GF-D8 (cell line): ENCODE data around the gene TRMU.

Source experiments
- DNase-seq: peaks from one replicate; lab custom pipeline; 2025; lab: John Stamatoyannopoulos, UW

The TRMU gene, protein sequence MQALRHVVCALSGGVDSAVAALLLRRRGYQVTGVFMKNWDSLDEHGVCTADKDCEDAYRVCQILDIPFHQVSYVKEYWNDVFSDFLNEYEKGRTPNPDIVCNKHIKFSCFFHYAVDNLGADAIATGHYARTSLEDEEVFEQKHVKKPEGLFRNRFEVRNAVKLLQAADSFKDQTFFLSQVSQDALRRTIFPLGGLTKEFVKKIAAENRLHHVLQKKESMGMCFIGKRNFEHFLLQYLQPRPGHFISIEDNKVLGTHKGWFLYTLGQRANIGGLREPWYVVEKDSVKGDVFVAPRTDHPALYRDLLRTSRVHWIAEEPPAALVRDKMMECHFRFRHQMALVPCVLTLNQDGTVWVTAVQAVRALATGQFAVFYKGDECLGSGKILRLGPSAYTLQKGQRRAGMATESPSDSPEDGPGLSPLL

DNA sequence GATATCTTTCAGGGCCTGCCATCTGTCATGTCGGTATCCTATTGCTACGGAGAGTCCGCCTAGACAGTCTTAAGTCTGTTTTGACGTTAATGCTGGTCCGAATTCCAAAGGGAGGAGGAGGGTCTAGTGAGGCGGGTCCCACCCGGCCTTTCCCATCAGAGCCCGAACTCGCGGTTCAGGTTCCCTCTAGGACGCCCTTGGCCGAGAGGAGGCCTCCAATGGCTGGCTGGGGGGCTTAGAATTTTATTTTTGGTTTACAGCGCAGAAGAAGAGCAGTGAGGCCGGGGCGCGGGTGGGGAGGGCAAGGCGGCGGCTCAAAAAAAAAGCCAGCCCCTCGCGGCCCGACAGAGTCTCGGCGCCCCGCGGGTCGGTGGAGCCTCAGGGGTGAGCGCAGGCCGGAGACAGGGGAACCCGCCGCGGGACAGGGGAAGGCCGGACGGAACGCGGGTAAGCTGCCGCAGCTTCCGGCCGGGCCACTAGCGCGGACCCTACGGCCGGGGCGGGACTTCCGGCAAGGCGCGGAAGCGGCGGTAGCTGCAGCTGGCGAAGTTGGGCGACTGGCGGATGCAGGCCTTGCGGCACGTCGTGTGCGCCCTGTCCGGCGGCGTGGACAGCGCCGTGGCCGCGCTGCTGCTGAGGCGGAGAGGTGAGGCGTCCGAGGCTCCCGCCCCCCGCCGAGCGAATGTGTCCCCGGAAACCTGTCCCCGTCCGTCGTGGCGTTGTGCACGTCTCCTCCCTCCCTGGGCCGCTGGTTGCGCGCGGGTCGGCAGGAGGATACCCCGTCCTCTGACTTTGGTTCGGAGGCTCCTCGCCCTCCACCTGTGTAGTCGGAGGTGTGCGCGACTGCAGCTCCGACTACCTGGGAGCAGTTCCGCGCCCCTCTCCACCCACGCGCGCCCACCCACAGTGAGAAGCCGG lies at the start of gene TRMU:
TRMU (plus strand) TSS at position 514 of the 918 bp plus-strand sequence; CDS start at position 565, 51 bp downstream.
- DNase-seq: peak; percentile 50

DNA sequence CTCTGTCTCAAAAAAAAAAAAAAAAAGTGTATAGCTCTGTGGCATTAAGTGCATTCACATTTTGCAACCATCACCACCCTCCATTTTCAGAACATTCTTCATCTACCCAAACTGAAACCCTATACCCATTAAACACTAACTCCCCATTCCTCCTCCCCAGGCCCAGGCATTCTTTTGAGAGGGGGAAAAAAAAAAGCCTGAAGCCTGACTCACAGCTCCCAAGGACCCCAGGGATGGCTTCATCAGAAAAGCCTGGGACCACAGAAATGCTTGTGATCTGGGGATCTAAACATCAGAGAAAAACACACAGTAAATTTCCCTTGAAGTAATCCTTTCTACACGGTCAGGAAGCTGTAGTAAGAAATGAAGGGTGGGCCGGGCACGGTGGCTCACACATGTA lies 49.5 kb upstream of the TRMU start:
- DNase-seq: no peak

DNA sequence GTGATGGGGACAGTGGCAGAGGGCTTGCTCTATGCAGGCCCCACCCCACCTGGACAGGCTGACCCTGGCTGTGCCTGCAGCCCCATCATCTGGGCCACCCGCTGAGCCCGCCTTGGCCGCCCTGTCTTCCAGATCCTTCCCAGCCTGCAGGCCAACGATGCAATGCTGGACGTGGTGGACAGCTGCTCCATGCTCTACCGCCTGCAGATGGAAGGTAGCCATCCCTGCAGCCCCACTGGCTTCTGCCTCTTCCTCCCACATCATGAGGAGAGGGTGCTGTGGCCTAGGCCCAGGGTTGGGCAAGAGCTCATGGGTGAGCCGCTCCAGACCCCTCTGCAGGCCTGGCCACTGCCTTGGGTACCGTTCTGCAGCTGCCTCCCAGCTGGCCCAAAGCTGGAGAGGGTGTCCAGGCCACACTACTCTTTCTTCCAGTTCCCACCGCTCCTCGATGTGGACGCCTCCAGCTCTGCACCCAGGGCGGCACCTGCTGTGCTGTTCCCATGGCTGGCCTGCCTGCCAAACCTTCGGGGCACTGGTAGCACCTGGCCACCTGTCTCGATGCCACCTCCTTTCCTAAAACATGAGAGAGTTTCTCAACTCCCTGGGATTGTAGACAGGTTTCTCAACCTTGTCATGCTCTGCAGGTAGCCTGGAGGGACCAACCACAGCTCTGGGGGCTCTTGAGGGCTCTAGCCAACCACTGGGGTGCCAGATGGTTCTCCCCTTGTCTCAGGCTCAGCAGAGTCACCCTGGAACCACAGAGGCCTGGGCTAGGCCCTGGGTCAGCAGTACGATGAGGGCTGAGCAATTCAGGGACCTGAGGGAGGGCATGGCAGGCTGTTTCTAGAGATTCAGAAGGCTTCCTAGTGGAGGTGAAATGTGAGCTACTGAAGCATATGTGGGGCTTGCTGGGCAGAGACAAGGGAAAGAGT lies 48.3 kb upstream of the TRMU start:
- DNase-seq: no peak

DNA sequence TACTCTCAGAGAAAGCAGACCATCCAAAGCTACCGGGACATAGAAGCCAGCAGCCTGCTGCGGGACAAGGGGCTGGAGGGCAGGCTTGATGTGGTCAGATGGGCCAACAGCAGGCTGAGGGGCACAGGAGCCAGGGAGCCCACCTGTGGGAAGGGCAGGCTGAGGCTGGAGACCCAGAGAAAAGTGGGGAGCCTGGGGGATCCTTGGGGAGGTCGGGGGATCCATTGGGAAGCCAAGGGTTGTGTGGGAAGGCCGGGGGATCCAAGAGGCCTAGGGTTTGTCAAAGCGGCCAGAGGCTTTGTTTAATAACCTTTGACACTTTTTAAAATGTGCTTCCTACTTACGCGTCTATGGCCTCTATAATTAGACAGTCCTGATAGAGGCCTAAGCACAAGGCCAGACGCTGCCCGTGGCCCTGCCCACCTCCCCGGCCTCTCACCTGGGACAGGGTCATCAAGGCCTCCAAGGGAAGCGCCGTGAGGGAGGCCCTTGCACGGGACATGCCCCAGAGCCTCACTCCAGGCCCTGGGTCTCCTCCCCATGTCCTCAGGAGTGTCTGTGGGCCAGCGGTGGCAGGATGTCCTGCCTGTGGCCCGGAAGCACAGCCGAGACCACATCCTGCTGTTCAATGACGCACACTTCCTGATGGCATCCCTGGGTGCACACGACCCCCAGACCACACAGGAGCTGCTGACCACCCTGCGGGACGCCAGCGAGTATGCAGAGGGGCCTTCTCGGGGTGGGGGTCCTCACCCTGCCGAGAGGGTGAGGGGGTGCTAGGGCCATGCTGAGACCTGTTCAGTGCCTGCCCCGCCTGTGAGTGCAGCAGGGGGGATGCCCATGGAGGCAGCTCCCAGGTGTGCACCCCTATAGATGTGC lies 47.4 kb upstream of the TRMU start:
- DNase-seq: peak; percentile 76

DNA sequence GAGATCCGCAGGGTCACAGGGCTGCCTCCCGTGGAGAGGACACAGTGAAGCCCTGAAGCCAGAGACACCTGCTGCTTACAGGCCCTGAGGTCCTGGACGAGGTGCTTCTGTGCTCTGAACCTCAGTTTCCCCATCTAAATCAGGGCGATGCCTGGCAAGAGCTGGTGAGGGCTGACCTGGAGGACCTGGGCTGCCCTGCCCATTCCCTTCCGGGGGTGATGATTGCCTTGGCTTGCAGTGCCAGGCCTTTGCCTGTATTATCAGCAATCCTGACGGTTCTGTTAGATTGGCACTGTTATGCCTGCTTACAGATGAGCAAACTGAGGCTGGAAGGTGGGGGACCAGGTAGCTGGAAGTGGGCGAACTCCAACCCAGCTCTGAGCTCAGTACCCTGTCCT lies 46.7 kb upstream of the TRMU start:
- DNase-seq: no peak

DNA sequence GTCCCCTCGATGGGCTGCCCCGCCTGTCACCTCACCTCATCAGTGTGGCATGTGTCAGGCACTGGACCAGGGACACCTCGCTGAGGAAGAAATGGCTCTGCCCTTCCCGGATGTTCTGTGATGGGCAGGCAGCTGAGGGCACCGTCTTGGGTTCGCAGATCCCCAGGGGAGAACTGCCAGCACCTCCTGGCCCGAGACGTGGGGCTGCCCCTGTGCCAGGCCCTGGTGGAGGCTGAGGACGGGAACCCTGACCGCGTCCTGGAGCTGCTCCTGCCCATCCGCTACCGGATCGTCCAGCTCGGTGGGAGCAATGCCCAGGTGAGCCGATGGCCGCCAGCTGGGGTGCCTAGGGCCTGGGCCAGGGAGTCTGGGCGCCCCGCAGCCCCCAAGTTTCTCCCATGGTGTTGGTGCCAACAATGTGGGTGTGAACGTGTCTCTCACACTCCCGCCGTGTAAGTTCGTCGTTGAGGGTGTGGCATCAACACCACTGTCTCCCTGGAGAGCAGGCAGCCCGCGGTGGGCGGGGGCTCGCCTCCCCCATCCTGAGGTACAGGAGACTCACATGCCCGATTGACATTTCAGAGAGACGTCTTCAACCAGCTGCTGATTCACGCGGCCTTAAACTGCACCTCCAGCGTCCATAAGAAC lies 46.1 kb upstream of the TRMU start:
- no peak for DNase-seq

DNA sequence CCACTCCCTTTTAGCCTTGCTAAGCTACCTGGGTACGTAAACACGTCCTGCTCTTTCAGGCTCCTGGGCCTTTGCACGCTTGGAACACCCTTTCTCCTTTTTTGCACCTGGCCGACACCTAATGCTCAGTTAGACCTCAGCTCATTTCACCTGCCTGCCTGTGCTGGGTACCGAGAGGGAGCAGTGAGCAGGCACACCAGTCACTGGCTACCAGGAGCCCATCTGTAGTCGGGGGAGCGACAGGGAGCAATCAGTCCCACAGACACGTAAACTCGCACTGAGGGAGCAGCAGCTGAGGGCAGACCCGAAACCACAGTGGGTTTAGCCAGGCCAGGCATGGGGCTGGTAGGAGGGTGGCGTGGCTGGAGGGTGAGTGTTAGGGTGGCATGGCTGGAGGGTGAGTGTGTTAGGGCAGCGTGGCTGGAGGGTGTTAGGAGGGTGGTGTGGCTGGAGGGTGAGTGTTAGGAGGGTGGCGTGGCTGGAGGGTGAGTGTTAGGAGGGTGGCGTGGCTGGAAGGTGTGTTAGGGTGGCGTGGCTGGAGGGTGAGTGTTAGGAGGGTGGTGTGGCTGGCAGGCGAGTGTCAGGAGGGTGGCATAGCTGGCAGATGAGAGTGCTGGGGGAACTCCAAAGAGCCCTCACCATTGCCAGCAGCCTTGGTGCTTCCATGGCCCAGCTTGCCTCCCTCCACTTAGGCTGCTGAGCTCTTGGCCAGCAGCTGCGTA lies 45.2 kb upstream of the TRMU start:
- no peak for DNase-seq

DNA sequence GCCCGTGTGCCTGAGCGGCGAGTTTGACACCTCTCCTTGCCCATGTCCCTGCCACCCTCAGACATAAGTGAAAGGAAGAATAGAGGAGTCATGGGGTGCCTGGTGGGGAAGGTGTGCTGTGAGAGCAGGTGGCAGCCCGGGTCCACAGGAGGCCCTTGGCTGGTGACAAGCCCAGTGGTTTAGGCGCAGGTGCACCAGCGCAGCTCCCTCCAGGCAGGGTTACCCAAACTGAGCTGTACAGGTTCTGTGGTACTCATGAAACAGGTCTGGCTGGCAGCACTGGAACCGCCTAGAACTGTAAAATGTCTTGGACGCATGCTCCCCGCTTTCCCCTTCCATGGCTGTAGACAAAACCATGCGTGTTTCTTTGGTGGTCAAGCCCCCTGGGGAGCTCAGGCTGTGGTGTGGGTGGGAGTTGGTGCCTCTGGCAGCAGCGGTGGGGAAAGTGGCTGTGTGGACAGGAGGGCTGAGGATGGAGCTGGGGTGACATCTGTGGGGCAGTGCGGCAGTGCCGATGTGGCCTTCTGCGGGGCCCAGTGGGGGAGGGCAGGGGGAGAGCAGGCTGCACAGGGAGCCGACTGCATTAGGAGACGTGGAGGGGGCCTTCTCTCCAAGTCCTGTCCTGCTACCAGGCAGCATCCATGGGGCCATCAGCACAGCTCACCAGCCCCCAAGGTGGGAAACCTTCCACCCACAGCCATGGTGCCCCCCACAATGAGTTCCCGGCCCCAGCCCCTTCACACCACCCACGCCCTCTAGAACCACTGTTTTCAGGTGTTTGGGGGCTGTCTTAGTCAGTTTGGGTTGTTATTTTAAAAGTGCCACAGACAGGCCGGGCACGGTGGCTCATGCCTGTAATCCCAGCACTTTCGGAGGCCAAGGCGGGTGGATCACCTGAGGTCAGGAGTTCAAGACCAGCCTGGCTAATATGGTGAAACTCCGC lies 44.4 kb upstream of the TRMU start:
- no peak for DNase-seq

DNA sequence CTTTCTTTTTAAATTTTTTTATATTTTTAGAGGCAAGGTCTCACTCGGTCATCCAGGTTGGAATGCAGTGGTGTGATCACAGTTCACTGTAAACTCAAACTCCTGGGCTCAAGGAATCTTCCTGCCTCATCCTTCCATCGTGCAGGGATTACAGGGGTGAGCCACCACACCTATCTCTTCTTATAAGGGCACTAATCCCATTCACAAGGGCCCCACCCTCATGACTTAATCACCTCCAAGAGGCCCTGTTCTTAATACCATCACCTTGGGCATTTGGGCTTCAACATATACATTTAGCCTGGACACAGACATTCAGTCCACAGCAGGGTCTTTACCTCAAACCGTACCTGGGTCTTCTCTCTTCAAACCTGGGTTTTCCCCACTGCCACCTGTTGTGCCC lies 43.3 kb upstream of the TRMU start:
- DNase-seq: no peak

DNA sequence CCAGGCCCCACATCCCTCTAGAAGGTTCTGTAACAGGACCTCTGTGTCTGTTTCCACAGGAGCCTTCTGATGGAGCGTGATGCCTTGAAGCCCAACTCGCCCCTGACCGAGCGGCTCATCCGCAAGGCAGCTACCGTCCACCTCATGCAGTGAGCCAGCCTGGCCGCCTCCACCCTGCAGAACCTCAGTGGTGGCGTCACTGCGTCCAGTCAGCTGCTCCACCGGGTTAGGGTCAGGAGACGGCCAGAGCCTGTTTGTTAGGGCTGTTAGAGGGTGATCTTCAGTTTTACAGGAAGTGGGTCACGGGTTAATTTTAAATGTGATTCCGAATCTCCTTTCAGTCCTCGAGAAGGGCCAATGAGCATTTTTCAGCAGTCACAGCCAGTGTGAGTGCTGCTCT lies 42.8 kb upstream of the TRMU start:
- DNase-seq: no peak

DNA sequence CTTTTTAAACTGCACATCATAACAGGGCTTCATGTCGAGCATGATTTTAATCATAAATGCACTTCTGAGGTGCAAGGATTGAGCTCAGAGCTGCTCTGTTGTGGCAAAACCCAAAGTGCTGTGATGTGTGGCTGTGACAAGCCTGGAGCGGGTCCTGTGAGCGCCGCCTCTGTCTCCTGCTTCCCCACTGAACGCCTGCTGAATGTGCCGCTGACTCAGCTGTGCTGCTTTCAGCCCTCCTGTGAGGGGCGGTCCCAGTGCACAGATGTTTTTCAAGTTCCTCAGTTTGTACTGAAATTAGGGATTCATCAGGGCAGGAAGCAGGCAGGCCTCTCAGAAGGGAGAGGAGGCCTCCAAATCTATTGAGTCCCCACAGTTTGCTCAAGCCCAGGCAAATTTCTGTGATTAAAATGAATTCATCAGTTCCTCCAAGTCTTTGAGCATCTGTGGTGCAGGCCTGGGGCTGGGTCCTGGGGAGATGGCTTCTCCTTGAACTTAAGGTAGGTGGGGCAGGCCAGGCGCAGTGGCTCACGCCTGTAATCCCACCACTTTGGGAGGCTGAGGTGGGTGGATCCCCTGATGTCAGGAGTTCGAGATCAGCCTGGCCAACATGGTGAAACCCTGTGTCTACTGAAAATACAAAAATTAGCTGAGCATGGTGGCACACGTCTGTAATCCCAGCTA lies 41.8 kb upstream of the TRMU start:
- no peak for DNase-seq

DNA sequence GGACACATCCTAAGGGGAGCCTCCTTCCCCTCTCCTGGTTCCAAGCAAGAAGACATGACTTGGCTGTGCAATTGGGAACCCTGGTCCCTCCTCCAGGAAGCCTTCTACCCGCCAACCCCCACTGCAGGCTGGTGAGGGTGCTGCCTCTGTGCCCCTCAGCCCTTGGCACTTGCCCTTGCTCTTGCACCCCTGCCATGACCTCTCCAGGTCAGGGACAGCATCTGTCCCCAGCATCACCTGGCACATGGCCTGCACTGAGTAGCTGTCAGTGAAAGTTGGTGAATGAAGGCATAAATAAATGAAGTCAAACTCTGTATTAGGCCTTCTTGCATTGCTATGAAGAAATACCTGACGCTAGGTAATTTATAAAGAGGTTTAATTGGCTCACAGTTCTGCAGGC lies 40.7 kb upstream of the TRMU start:
- DNase-seq: no peak

DNA sequence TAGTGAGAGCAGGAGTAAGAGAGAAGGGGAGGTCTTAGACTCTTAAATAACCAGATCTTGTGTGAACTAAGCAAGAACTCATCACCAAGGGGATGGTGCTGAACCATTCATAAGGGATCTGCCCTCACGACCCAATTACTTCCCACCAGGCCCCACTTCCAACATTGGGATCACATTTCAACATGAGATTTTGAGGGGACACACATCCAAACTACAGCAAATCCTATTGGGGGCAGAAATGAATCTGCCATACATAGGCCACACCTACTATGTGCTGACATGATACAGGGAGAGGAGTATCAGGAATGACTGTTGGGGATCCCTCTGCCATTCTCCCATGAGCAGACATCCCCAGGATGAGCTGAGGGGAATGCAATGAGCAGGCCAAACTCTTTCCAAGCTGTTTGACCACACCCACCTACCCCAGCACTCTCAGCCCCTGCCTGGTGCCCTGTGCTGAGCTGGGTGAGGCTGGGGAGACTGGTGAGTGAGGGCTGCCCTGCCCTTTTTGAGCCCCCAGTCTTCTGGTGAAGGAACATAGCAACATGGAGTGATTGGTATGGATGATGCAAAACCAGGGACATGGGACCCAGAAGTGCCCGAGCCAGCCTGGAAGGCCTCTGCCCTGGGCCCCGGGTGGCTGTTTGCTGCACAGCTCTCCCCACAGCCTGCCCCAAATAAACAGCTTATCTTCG lies 40.1 kb upstream of the TRMU start:
- no peak for DNase-seq

DNA sequence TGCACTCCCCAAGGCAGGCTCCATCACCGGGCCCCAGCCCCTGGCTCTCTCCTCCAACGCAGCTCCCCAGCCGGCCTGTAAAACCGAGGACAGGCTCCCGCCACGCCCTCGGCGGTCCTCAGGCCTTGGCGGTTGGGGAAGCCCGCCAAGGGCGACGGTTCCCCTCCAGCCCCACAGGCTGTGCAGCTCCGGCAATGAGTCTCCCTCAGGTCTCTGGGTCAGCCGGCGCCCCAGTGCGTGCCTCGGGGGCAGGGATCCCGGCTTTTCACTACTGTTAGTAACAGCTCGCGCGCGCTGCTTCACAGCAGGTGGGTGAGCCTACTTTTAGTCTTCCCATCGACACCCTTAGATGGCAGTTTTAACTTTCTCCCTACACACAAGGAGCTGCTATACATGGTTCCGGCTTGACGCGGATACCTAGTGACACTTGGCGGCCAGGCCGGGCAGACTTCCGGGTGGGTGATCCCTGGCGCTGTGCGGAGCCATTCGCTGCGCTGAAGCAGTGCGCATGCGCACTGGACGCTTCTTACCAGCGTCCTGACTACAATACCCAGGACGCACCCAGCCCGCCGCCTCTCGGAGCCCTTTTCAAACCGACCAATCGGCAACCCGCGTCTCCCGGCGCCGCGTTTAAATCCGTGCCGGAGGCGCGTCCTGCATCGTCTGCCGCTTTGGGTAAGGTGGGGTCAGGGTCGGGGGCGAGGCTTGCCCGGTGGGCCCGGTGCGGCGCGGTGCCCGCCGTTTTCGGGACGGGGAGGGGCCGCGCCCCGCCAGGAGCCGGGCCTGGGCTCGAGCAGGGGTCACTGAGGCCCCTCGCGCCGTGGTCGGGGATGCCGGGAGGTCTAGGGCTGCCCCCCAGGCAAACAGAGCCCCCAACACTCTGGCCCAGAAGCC lies 39.0 kb upstream of the TRMU start, which contains the start of gene GTSE1:
GTSE1 (plus strand) TSS at position 614 of the 894 bp plus-strand sequence. CDS start 531 bp downstream, outside the sequence.
- peak; percentile 92 for DNase-seq

DNA sequence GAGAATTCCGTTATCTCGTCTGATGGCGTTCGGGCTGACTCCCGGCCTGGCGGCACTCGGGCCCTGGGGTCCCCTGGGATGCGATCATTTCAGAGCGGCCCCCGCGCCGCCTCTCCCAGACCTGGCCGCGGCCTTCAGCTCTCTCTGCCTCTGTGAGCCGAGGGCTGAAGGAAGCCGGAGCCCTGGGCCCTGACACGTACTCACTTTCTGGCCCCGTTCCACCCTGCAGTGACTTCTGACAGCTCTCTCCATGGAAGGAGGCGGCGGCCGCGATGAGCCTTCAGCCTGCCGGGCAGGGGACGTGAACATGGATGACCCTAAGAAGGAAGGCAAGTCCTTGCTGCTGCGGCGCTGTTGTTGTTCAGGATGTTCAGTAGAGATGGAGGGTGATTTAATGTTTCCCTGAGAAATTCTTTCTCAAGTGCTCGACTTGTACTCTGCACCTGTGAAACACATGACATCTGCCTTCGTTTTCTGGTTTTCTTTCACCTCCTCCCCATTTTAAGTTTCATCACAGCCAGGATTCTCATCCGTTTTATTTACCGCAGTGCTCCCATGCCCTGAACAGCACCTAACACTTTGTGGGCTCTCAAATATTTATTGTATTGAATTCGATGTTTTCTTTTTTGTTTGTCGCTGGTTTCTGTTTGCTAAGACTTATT lies 38.2 kb upstream of the TRMU start:
- DNase-seq: no peak

DNA sequence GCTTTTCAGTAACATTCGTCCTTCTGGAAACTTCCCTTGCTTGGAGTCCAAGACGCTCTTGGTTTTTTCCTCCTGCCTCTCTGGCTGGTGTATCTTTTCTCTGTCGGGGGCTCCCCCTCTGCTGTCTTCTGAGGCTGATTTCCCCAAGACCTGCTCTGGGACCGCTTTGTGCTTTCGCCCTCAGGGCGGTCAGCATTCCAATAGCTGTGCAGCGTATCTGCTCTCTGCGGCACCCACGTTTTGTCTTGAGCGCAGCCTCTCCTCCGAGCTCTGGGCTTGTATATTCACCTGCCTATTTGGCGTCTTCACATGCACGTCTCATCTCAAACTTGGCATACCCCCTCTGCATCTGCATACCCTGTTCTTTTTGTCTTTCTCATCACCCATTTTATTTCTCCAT lies 36.4 kb upstream of the TRMU start:
- DNase-seq: no peak
